Astrocyte of the spinal cord (primary cell): ENCODE results near the gene KL.

Source experiments
- DNase-seq: peaks from one replicate; pipeline ENCODE4 v3.0.0; 2011; ENCODE audit warnings: low read depth, low spot score
- H3K4me3 ChIP-seq: 2 replicates; pipeline ENCODE4 v1.5.1; 2011; ENCODE audit warnings: low read depth, mild to moderate bottlenecking, low read length, moderate library complexity
- CTCF ChIP-seq: IDR thresholded peaks from 2 replicates; pipeline ENCODE4 v1.5.1; 2012; ENCODE audit warnings: low read depth, mild to moderate bottlenecking, low read length, inconsistent platforms
- in situ Hi-C: cut with HindIII; loops from 2 replicates; pipeline ENCODE4 v1.10.0; 2017; ENCODE audit warnings: low sequenced_read_pairs

Gene KL

DNA sequence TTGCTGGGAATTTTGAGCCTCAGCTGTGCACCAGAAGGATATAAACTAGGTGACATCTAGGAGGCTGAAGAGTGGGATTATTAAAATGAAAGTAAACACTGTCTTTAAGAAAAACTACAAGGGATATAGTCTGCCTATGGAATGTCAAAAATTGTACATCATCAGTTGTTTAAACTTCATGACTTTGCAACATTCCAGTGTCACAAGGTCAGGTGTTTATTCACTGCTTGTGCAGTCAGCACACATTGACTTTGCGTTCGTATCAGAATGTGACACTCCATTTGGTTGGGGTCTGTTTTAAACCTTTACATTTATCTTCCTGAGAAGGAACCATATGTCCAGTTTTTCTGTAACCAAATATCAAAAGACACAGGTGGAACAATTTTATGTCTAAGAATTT is 85.6 kb downstream of the KL start:
- no peak overlapping the region for H3K4me3 ChIP-seq
- in situ Hi-C loops, result no loop called here
- no peak for DNase-seq
- TF ChIP-seq CTCF, result no peak

- in situ Hi-C loops, result no loop called here
- TF ChIP-seq CTCF, result no peak
- no peak overlapping the region for H3K4me3 ChIP-seq
- DNase-seq, result no peak
Observed at GRCh38 chr13:33103457-33103856, 87.2 kb downstream of the KL start.

DNA sequence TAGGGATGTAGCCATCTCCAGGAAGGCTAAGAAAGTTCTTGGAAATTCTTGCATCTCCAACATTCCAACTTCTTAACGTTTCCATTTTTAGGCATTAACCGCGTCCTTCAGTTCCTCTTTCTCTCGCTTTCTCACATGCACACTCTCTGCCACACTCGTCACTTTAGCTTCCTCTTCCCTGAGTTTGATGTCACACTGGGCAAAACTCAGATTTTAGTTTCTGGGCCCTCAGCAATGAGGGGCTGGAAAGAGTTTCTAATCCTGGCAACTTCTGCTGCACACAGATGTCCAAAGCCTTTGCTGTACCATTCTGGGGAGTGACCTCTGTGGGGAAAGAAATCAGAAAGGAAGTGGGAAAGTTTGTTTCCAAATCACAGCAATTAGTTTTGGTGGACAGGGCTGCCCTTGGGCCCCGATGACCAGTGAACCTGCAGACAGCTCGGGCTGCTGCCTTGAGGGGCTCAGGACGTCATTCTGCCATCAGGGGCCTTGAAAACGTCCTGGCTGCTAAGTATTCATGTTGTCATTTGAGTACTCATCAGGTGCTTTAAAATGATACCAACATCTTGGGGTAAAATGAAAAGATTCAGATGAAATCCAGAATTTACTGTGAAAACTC is 89.3 kb downstream of the KL start:
- in situ Hi-C loops, result no loop called here
- TF ChIP-seq CTCF, result no peak
- H3K4me3 ChIP-seq, result no peak overlapping the region
- no peak for DNase-seq

- in situ Hi-C loops, result no loop called here
Observed at GRCh38 chr13:33106656-33107360, 90.6 kb downstream of the KL start.

GRCh38 chr13:33107361-33107760 is 91.1 kb downstream of the KL start:
- in situ Hi-C loops, result no loop called here
- H3K4me3 ChIP-seq, result no peak overlapping the region
- no peak for TF ChIP-seq CTCF
- DNase-seq, result no peak

More at GRCh38 chr13:33106656-33107360, 90.6 kb downstream of the KL start:
- no peak for DNase-seq
- no peak overlapping the region for H3K4me3 ChIP-seq
- no peak for TF ChIP-seq CTCF

DNA sequence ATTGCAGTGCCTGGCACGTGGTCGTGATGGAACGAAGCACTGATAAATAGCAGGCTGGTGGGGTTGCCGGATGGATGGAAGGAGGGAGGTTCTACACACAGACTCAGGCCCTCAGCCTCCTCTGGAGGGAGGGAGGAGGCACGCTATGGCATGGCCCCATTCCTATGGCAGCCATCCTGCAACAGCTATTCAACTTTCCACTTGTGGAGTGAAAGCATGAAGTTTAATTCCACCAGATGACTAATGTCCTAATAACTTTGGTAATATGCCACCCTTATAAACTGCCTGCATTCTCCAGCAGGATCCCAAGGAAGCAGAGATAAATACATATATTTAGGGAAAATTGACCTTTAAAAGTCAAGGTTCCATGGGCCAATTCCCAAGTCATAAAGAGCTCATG is 92.4 kb downstream of the KL start:
- no peak overlapping the region for H3K4me3 ChIP-seq
- in situ Hi-C loops, result no loop called here
- no peak for DNase-seq
- no peak for TF ChIP-seq CTCF
